K562 (cell line): ENCODE measurements around the gene CEP290. TPM values are rescaled to one million over a fixed set of nuclear protein-coding genes. Genes with fewer than 3 reads are reported as not detected.

ENCODE experiments used
- ADNP ChIP-seq: fragments of 200-800 bp; sonication (Bioruptor generic); IDR thresholded peaks from 2 replicates; pipeline ENCODE4 v1.6.1; 2016; ENCODE audit warnings: missing genetic modification characterization, missing compliant biosample characterization
- BRF2 ChIP-seq: IDR thresholded peaks from 3 replicates; pipeline ENCODE4 v1.6.1; 2011; ENCODE audit warnings: borderline replicate concordance, mild to moderate bottlenecking; ENCODE audit not compliant: insufficient read length, insufficient read depth
- DMBX1 ChIP-seq: fragments of 250-450 bp; sonication (Bioruptor Pico); IDR thresholded peaks from 2 replicates; pipeline ENCODE4 v1.8.0; 2022; ENCODE audit warnings: inconsistent platforms, mild to moderate bottlenecking, moderate library complexity, borderline replicate concordance
- HSF4 ChIP-seq: fragments of 250-450 bp; sonication (Bioruptor Pico); IDR thresholded peaks from 2 replicates; pipeline ENCODE4 v2.1.2; 2022; ENCODE audit warnings: mild to moderate bottlenecking, moderate library complexity, borderline replicate concordance
- NCOA2 ChIP-seq, 2 experiments: fragments of 450-650 bp; IDR thresholded peaks; 2 replicates each; pipeline ENCODE4 v1.6.1; 2018; ENCODE audit warnings: mild to moderate bottlenecking in 2 of 2, moderate library complexity in 1 of 2; ENCODE audit not compliant: partially characterized antibody in 2 of 2
- SOX6 ChIP-seq: fragments of 450-650 bp; IDR thresholded peaks from 2 replicates; pipeline ENCODE4 v1.6.1; 2014; ENCODE audit warnings: mild to moderate bottlenecking
- TAF9B ChIP-seq: fragments of 450-650 bp; IDR thresholded peaks from 2 replicates; pipeline ENCODE4 v1.6.1; 2018; ENCODE audit warnings: mild to moderate bottlenecking; ENCODE audit not compliant: partially characterized antibody
- ZNF217 ChIP-seq: sonication (generic); formaldehyde crosslinking; IDR thresholded peaks from 2 replicates; pipeline ENCODE4 v1.8.0; 2022; ENCODE audit warnings: mild to moderate bottlenecking, missing genetic modification reagents
- ZNF407 ChIP-seq: fragments of 450-650 bp; IDR thresholded peaks from 2 replicates; pipeline ENCODE4 v1.6.1; 2016; ENCODE audit warnings: low read depth
- polyA plus RNA-seq, 8 experiments: library from polyadenylated mRNA; depleted of rRNA in 4 of 8; stranded (reverse) in 5 of 8; unstranded in 3 of 8; fragments of >200 nt; fragmentation: Nextera tagmentation in 2 of 8; fragmentation: Illumina TruSeq in 1 of 8; extraction: Ambion mirVana in 2 of 8; extraction: Trizol in 1 of 8; gene quantifications; 2 replicates each; pipeline versions ENCODE4 v1.2.1 to v1.2.3, GENCODE V29; 2011 to 2014; ENCODE audit warnings: inconsistent platforms in 1 of 8, missing spikeins in 1 of 8
- total RNA-seq, 7 experiments: library from RNA; depleted of rRNA in 6 of 7; stranded (reverse); fragments of >200 nt in 6 of 7; fragmentation: Illumina TruSeq in 2 of 7; extraction: Trizol in 2 of 7; gene quantifications; 2 replicates each; pipeline versions ENCODE4 v1.2.1 to v1.2.3, GENCODE V29; 2011 to 2021; ENCODE audit warnings: low replicate concordance in 1 of 7
- TF ChIP-seq, protein P1 (sequence below): IDR thresholded peaks from 3 replicates; pipeline ENCODE4 v1.6.1; 2011; ENCODE audit warnings: borderline replicate concordance, mild to moderate bottlenecking, moderate library complexity; ENCODE audit not compliant: insufficient read length; ENCODE audit errors: extremely low read depth
- TF ChIP-seq, protein P2 (sequence below): sonication (generic); formaldehyde crosslinking; IDR thresholded peaks from 2 replicates; pipeline ENCODE4 v1.9.0; 2022; ENCODE audit warnings: mild to moderate bottlenecking, missing genetic modification reagents

Gene CEP290
- total and polyA plus RNA-seq, 9 of the 15 experiments (the other 6 are each of a cell fraction or from before 2014, with no cell fraction given): 7.2 to 19.4 (median 18.1) TPM

GRCh38 chr12:88141774-88142609 lies at the start of gene CEP290, which contains the start of gene TMTC3 (continued):
- TF ChIP-seq, protein P1, sequence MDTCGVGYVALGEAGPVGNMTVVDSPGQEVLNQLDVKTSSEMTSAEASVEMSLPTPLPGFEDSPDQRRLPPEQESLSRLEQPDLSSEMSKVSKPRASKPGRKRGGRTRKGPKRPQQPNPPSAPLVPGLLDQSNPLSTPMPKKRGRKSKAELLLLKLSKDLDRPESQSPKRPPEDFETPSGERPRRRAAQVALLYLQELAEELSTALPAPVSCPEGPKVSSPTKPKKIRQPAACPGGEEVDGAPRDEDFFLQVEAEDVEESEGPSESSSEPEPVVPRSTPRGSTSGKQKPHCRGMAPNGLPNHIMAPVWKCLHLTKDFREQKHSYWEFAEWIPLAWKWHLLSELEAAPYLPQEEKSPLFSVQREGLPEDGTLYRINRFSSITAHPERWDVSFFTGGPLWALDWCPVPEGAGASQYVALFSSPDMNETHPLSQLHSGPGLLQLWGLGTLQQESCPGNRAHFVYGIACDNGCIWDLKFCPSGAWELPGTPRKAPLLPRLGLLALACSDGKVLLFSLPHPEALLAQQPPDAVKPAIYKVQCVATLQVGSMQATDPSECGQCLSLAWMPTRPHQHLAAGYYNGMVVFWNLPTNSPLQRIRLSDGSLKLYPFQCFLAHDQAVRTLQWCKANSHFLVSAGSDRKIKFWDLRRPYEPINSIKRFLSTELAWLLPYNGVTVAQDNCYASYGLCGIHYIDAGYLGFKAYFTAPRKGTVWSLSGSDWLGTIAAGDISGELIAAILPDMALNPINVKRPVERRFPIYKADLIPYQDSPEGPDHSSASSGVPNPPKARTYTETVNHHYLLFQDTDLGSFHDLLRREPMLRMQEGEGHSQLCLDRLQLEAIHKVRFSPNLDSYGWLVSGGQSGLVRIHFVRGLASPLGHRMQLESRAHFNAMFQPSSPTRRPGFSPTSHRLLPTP: no peak
- TF ChIP-seq DMBX1 (peak; percentile 71; the same call in 1 of the 2 replicates), ZNF217 (CRISPR knock-in tag) (no peak), SOX6 (no peak), TAF9B (no peak), ZNF407 (no peak), NCOA2 (IDR thresholded peaks at IDR 0.05; ENCODE audit: partially characterized antibody in 2 of 2) (no peak), HSF4 (no peak), ADNP (tag) (no peak), BRF2 (no peak)
- TF ChIP-seq, protein P2, sequence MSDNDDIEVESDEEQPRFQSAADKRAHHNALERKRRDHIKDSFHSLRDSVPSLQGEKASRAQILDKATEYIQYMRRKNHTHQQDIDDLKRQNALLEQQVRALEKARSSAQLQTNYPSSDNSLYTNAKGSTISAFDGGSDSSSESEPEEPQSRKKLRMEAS: peak; percentile 71
